Measurements from ENCODE around the gene UNC13D.

UNC13D gene

DNA sequence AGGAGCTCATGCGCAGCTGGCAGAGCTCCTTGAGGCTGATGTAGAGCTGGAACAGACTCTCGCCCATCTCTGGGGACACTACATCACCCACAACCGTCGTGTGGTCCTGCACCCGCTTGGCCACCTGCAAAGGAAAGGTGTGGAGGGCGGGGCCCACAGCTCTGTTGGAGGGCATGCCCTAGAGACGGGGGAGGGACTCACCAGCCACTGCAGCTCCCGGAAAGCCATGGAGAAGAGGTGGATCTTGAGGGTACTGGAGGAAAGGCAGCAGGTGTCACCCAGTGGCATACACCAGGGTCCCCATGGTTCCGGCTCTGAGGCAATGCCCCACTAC, 8.6 kb downstream of the UNC13D start:
- DNase-seq (ENCODE audit: extremely low read depth in 1 of 2, low read depth in 1 of 2) = no peak

DNA sequence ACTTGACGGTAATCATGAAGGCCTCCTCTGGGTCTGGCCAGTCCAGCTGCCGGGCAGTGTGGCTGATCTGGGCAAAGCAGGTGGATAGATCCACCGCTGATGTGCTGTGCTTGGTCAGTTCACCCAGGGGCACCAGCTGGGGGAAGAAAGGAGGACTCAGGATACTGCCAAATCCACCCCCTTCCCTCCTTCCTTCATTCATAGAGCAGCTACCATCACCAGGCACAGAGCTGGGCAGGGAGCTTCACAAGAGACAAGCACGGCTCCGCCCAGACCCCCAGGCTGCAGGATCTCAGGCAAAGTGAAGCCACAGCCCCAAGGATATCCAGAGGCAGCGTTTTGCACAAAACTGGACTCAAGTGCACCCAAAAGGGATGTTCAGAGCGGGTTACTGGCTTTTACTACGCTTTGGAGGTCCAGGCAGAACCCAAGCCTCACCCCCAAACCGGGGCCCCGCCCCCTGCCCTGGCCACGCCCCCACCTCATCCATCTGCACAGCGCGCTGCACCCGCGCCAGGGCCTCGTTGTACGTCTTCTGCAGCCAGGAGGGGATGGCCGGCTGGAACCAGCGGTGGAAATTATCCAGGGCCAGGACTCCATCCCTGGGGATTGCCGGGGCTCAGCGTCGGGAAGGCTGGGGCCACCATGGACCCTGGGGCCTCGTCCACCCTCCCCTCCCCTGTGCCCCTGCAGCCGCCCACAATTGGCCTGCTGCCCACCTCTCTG, 9.1 kb downstream of the UNC13D start:
- DNase-seq (ENCODE audit: extremely low read depth in 1 of 2, low read depth in 1 of 2) = no peak

DNA sequence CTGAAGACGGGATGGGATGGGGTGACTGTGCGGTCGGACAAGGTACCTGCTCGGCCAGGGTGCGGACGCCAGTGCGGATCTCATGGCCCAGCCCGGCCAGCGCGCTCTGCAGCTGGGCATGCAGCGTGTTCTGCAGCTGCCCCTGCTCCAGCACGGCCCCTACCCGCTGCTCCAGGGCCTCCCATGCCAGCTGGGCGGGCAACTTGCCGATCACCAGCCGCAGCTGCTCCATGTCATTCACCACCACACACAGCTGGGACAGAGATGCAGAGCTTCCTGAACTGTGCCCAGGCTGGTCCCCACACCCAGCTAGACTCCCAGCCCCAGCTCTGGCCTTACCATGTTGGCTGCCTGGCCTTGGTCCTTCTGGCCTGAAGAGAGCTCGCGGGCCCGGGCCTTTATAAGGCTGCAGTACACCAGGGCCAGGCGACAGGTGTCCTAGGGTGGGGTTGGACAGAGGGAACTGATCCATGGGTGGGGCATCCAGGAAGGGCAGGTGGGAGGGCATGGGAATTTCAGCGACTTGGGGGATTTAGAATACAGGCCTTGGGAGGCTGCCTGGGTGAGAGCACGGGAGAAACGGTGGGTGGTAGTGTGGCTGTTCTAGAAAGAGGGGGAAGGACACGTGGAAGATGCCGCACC, 9.8 kb downstream of the UNC13D start:
- DNase-seq (ENCODE audit: extremely low read depth in 1 of 2, low read depth in 1 of 2) = no peak

DNA sequence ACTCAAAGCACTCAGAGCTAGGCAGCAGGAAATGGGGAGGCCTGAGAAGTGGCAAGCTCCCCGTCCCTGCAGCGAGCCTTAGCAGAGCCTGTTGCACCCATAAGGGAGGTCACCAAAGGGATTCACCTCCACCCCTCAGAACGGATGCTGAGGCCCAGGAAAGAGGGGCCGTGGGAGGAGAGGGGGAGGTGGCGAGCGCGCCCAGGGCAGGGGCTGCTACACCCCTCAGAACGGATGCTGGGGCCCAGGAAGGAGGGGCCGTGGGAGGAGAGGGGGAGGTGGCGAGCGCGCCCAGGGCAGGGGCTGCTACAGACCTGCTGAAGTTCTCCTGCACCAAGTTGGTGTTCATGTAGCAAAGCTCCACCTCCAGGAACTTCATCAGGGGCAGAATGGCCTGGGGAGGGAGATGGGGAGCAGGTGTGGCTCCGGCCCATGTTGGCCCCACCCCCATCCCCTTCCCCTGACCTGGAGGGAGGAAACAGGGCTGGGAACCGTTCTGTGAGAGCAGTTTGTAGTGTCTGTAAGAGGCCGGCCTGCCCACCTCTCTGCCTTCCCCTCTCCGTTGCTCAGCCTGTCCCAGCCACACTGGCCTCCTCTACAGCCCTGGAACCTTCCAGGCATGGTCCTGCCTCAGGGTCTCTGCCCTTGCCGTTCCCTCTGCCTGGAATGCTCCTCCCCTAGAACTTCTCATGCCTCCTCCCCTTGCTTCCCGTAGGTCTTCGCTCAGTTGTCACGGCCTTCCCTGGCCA, 11.4 kb downstream of the UNC13D start:
- no peak for DNase-seq (ENCODE audit: extremely low read depth in 1 of 2, low read depth in 1 of 2)

DNA sequence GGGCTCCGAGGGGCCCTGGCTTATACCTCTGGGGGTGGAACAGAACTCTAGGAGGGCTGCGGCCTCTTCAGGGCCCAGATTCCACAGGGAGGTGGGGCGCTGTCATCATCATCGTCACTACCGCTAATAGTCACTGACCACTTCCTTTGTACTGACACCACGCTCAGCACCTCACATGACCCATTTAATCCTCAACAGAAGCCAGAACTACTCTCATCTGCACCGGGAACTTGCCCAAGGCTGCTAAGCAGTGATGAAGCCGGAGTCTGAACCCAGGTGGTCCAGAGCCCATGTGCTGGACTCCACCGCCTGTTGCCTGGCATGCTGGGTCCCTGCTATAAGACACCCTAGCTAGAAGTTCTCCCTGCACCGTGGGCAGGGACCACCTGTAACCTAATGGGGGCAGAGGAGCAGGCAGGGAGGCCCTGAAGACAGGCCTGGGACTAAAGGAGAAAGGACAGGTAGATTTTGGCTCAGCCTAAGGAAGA, 12.0 kb downstream of the UNC13D start:
- DNase-seq (ENCODE audit: extremely low read depth in 1 of 2, low read depth in 1 of 2) = no peak

DNA sequence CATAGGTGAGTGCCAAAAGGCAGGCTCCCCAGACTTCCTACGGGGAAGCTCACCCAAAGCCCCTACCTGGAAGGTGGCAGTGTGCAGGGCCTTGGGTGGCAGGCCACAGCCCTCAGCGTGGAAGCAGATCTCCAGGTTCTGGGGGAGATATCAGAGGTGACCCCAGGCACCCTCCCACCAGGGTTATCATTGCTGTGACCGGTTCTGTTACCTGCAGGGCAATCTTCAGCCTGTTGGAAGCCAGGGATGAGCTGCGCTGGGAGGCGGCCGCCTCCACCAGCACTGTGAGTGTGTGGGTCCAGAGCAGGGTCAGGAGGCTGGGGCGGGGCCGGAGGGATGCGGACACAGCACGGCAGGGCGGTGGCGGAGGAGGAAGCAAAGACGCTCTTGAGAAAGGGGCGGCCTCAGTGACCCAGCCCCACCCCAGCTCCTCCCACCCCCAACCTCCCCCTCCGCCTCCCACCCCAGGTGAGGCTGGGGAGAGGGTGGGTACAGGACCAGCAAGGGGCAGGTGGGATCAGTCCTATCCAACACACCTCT, 13.1 kb downstream of the UNC13D start:
- no peak for DNase-seq (ENCODE audit: extremely low read depth in 1 of 2, low read depth in 1 of 2)

DNA sequence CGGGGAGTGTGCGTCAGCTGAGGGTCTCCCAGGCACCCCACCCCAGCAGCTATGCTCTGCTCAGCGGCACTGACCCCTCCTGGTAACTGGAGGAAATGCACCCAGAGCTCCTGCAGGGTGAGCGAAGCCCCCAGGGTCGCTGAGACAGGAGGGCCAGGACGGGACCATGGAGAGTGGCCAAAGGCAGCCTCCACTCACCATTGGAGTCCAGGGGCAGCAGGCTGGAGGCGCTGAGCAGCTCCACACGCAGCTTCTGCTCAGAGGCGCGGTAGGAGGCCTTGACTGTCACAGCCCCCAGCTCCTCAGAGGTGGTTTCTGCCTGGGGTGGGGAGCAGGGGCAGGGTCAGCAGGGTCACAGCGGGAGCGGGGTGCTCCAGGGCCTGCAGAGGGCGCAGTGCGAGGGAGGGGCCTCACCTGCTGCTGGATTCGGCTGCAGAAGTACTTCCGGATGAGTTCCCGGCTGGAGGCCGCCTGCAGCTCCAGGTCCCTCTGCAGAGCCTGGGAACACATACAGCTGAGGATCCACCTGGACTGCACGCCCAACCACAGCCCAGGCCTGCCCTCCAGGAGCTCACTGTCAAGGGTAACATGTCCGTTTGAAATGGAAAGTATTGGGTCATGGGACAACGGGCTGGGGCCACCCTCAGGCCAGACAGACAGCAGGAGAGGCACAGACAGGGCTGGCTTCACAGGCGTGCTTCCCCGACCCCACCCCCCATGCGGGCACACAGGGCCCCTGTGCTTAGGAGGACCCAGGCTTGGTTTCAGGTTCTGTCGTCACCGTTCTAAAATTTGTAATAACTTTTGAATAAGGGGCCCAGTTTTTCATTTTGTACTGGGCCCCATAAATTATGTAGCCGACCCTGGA, 13.8 kb downstream of the UNC13D start:
- DNase-seq (ENCODE audit: extremely low read depth in 1 of 2, low read depth in 1 of 2) = no peak

DNA sequence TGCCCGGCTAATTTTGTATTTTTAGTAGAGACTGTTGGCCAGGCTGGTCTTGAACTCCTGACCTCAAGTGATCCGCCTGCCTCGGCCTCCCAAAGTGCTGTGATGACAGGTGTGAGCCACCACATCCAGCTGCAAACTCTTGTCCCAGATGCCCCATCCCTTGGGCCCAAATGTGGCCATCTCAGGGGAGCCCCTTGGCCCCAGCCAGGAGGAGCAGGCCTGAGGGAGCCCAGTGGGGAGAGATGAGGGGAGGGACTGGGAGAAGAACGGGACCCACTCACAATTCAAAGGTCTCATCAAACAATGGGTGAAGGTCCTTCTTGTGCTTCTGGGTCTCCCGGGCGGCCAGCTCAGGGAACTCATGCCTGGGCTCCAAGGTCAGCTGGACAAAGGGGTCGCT, 14.5 kb downstream of the UNC13D start:
- no peak for DNase-seq (ENCODE audit: extremely low read depth in 1 of 2, low read depth in 1 of 2)

DNA sequence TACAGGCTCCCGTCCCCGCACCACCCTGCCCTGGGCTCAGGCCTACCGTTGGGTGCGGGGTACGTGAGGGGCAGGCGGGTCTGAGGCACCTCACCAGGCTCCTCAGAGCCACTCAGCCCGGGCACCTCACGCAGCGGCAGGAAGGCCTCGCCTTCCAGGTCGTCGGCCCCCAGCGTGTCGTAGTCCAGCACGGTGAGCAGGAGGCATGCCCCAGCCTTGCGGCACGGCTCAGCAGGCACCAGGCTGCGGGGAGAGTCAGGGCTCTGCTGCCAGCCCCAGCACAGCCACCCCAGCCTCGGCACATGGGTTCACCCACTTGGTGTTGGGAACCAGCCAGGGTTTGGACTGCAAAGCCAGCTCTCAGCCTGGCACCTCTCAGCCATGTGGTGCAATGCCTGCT, 15.5 kb downstream of the UNC13D start:
- DNase-seq (ENCODE audit: extremely low read depth in 1 of 2, low read depth in 1 of 2) = no peak

DNA sequence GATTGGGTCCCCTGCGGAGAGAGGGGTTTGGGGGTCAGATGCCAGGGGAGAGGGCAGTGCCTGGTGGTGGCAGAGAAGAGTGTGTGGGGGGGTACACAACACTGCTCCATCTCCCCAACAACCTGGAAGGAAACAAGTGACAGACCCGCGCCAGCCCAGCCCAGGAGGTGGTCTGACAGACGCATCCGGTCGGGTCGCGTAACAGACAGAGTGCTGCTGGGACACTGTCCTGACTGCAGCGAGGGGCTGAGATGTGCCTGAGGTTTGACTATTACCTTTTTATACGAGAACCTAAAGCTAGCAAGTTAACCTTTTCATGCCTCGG, 16.2 kb downstream of the UNC13D start:
- DNase-seq (ENCODE audit: extremely low read depth in 1 of 2, low read depth in 1 of 2) = no peak

DNA sequence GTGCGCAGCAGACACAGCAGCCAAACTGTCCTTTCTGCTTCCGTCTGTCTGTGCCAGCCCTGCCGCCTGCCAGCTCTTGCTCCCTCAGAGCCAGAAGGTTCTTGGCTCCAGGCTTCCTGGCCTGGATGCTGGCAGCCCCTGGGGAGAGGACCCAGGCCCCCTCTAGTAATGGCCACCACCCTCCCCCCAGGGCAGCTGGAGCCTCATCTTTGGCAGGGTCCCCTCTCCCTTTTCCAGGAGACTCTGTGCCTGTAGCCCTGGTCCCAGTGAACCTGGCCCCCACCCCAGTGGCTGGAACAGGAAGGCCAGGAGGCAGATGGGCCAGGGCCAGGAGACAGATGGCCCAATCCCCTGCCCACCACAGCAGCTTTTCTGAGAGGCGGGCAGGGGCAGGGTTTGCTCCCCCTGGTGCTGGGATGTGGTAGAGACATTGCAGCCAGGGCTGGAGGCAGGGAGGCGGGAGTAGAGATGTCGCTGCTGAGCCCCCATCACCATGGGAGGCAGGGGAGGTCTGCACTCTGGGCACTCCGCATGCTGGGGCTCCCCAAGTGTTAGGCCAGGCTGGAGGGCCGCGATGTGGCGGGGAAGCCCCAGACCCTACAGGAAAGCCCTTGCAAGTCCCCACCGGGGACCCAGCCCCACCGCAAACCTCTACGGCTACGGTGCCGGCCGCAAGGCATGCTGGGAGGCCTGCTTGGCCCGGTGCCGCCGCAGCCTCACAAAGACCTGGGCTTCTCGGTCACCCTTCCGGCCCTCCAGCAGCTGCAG, 16.7 kb downstream of the UNC13D start:
- DNase-seq (ENCODE audit: extremely low read depth in 1 of 2, low read depth in 1 of 2) = peak; percentile 38 to 55

DNA sequence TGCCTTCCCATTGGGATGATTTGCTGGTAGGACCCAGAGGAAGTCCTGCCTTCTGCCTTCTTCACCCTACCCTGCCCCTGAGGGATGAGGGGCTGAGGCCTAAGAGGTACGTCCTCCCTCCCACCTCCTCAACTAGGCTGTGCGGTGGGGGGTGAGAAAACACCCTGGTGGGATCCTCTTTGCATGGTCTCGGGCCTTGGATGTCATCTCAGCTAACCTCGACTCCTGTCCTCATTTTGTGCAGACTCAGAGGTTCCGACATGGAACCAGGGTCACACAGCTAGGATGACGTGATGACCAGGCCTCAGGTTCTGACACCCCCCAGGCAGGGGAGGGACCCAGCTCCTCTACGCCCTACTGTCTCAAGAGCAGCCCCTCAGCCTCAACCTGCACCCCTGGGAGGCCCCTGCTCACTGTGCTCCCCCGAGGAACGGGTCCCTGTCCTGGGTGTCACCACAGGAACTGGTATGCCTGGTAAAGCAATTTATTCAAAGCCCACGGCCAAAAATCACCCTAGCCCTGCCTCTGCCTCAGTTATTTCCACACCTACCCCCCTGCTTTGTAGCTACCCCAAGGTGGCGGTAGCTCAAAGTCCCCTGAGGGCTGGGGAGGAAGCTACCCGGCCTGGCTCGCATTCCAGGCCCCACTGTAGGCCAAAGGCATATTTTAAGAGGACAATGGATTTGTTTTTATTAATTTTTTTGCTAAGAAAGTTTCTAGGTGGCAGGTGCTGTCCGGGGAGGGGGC, 17.5 kb downstream of the UNC13D start:
- DNase-seq (ENCODE audit: extremely low read depth in 1 of 2, low read depth in 1 of 2) = no peak

DNA sequence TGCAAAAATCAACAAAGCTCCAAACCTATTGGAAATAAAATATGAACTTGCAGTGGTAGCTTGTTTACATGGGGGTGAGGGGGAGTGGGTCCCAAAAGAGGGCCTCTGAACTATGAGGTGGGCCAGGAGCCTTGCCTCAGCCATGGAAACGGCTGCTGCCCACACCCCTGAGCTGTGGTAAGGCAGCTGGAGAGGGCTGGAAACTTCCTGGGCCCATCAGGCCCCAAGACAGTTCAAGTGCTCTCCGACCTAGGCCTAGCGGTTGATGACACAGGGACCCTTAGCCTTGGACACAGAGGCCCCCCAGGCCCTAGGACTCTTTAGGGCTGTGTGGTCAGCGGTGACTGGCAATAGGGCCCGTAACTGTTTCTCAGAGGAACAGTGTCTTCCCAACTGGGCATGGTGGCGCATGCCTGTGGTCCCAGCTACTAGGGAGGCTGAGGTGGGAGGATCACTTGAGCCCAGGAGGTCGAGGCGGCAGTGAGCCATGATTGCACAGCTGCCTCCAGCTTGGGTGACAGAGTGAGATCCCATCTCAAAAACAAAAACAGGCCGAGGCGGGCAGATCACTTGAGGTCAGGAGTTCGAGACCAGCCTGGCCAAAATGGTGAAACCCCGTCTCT, 18.3 kb downstream of the UNC13D start:
- DNase-seq (ENCODE audit: extremely low read depth in 1 of 2, low read depth in 1 of 2) = no peak

DNA sequence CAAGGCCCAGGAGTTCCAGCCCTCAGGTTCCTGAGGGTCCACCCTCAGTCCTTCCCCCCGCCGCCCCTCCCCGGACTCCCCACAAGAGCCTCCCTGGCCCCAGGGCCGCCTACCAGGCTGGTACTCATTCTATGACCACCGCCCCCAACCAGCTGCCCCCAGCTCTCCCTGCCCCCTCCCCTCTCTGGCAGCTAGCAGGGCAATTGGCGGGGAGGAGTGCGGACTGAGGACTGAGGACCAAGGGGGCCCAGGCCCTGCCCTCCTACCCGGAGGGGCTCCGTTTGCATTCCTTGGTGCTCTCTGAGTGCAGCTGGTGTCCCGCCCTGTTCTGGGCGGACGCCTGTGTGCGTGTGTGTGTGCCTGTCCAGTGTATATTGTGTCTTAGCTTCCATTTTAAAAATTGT, 19.1 kb downstream of the UNC13D start:
- no peak for DNase-seq (ENCODE audit: extremely low read depth in 1 of 2, low read depth in 1 of 2)

DNA sequence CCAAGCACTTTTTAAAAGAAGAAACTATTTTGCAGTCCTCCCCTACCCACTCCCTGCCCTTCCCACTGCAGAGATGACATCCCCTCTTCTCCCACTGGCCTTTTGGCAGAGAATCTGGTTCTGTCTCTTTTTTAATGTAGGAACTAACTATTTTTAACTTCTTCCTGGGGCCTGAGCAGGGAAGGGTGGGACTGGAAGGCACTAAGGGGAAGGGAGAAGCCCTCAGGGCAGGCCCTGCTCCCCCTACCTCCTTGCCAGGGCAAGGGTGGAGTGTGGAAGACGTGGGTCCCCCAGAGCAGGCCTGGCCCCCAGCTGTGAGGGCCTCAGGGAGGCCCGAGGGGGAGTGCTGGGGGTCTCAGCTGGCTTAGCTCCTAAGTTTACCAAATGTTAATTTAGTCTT, 19.5 kb downstream of the UNC13D start:
- no peak for DNase-seq (ENCODE audit: extremely low read depth in 1 of 2, low read depth in 1 of 2)

DNA sequence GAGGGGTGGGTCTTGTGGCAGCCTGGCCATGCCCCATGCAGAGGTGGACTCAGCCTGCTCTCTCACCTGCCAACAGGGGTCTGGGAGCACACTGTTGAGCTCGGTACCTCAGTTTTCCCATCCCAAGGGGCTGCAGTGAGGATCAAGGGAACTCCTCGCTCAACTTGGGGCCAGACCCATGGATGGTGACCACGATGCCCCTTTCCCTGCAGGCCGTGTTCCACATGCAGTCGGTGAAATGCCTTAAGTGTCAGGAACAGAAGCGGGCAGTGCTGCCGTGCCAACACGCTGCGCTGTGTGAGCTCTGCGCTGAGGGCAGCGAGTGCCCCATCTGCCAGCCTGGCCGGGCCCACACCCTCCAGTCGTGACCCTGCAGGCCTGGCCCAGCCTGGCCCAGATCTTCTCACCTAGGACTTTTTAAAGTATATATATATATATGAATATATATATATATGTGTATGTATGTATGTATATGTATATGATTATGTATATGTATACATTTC, 20.1 kb downstream of the UNC13D start:
- DNase-seq (ENCODE audit: extremely low read depth in 1 of 2, low read depth in 1 of 2) = no peak

DNA sequence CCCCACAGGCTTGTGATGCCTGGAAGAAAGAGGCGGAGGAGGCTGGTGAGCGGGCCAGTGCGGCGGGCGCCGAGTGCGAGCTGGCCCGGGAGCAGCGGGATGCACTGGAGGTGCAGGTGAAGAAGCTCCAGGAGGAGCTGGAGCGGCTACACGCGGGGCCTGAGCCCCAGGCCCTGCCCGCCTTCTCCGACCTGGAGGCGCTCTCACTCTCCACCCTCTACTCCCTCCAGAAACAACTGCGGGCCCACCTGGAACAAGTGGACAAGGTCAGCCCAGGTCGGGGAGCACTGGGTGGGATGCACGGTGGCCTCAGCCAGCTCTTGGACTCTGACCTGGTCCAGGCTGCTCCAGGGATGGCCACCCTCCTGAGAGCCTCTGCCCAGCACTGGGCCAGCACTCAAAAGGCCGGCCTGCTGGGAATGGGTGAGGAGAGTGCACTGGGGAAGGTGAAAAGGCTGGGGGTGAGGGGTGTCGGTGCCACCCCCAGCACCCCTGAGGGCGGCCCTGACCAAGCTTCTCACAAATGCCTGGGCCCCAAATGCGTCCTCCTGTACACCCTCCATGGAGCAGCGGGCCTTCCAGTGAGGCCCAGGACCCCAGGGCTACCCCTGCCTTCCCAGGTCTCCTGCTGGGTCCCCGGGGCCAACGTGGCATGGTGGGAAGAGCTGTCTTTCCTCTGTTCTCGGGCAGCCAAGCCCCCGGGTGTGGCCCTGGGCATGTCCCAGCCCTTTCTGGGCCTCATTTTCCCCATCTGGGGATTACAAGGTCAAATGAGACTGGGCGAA, 20.8 kb downstream of the UNC13D start:
- DNase-seq (ENCODE audit: extremely low read depth in 1 of 2, low read depth in 1 of 2) = no peak

DNA sequence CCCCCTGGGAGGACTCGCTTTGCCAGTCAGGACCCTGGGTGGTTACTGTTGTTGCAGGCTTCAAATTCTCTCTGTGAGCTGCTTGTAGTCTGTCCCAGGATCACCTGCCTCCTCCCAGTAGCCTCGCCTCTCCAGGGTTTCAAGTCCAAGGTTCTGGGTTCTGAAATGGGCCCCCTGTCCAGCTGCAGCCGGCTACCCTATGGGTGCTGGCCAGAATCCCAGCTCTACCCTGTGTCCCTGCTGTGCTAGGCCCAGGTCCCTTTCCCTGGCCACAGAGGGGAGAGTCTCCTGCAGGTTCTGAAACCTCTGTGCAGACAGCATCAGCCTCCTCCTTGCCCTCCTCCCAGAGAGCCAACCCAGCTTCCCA, 21.4 kb downstream of the UNC13D start:
- no peak for DNase-seq (ENCODE audit: extremely low read depth in 1 of 2, low read depth in 1 of 2)
